A673 (cell line): Measurements from ENCODE around the gene RGS6.

Experiments
- CTCF ChIP-seq: fragments of 300-800, 200-600 bp; sonication (generic); conservative IDR thresholded peaks from 2 replicates; pipeline ENCODE4 v1.5.1; 2017; ENCODE audit warnings: low read depth, mild to moderate bottlenecking, antibody characterized with exemption, low read length, moderate library complexity, mixed read lengths
- EZH2 ChIP-seq: fragments of 200-600 bp; sonication (generic); IDR thresholded peaks from 2 replicates; pipeline ENCODE4 v1.6.1; 2017; ENCODE audit warnings: borderline replicate concordance, low read depth, mild to moderate bottlenecking, mixed read lengths, antibody characterized with exemption, low read length; ENCODE audit not compliant: poor library complexity, severe bottlenecking

- TF ChIP-seq CTCF (no peak), EZH2 (no peak)
Measured at GRCh38 chr14:72054911-72055310, 122.7 kb downstream of the RGS6 start.
